Activated naive CD8-positive, alpha-beta T cell treated with anti-CD3 and anti-CD28 coated beads for 36 hours (primary cell): ENCODE data around the gene DNALI1. TPM values are rescaled to one million over a fixed set of nuclear protein-coding genes. Genes with fewer than 3 reads are reported as not detected.
"Not testable (repeated sequence)": the region's sequence is repeated elsewhere in the genome, so short reads cannot be mapped to it uniquely, and the experiment has no call there.

Source experiments
- DNase-seq: peaks from one replicate; pipeline ENCODE4 v3.0.0; 2021
- H3K27ac Mint-ChIP-seq: one replicate; pipeline ENCODE4 v1.8.0; 2022; ENCODE audit warnings: mild to moderate bottlenecking, moderate library complexity, mixed read lengths
- H3K27me3 Mint-ChIP-seq: one replicate; pipeline ENCODE4 v1.8.0; 2022; ENCODE audit warnings: mild to moderate bottlenecking, mixed read lengths
- H3K36me3 Mint-ChIP-seq: one replicate; pipeline ENCODE4 v1.8.0; 2021; ENCODE audit warnings: mild to moderate bottlenecking, mixed read lengths
- H3K4me1 Mint-ChIP-seq: one replicate; pipeline ENCODE4 v1.8.0; 2021; ENCODE audit warnings: mixed read lengths
- H3K4me3 Mint-ChIP-seq: one replicate; pipeline ENCODE4 v1.8.0; 2022; ENCODE audit warnings: mild to moderate bottlenecking, moderate library complexity, mixed read lengths
- H3K9me3 Mint-ChIP-seq: one replicate; pipeline ENCODE4 v1.8.0; 2022; ENCODE audit warnings: mixed read lengths
- total RNA-seq, 2 experiments: library from RNA; stranded (reverse); gene quantifications; one replicate each; pipeline ENCODE4 v1.2.3, GENCODE V29; 2021

DNALI1 gene
- total RNA-seq, 2 experiments from 2014 or later = not detected

GRCh38 chr1:37539154-37539553, 17.6 kb upstream of the DNALI1 start:
- not testable (repeated sequence) for H3K9me3 Mint-ChIP-seq, DNase-seq, H3K4me3 Mint-ChIP-seq, H3K27ac Mint-ChIP-seq, H3K27me3 Mint-ChIP-seq
- H3K4me1 Mint-ChIP-seq = peaks cover 20% of the 10 kb centered on the region
- H3K36me3 Mint-ChIP-seq = peaks cover 27% of the 10 kb centered on the region

DNA sequence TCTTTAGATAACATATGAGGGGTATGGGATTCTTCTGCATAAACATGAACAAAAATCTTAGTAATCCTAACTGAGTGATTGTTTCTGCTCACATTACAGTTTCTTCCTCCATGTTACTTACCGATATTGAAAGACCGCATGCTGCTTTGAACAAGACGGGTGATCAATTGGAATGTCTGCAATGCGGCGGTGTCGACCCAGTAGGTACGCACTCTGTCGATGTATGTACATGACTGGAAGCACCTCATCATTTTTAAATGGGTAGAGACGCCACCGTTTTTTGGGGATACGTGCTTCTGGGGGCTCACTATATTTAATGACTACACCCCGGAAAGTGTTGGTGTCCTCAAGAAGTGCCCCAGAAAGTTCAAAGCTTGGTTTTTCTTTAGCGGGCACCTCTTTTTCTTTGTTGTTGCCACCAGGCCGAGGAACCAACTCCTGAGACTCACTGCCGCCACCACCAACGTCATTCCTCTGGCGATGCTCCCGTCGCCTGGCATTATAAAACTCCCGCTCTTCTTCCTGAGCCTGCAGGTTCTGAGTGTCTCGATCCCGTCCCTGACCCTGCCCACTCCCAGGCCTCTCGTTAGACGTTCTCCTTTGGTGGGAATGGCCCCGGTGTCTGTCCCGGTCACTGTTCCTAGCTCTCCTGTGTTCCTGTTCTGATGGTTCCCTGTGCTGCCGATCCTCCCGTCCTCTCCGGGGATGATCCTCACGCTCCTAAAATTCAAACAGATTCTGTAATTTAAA, 16.5 kb upstream of the DNALI1 start:
- Mint-ChIP-seq H3K27ac (no peak overlapping the region), H3K4me1 (peaks cover 14% of the 10 kb centered on the region), H3K27me3 (no peaks in the 10 kb centered on the region), H3K9me3 (no peaks in the 10 kb centered on the region), H3K36me3 (peaks cover 31% of the 10 kb centered on the region), H3K4me3 (no peak overlapping the region)
- no peak for DNase-seq

DNA sequence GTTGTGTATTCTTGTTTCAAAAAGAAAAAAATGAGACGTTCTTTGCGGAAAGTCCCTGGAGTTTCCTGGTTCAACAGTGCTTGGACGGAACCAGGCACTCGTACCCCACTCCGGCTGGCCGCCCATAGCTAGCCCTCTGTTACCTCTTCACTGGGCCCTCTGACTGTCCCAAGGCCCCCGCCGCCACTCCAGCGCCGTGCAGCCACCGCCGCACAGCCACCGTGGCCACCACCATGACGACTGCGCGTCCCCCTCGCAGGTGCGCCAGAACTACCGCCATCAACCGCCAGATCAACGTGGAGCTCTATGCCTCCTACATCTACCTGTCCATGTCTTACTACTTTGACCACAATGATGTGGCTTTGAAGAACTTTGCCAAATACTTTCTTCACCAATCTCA, 12.2 kb upstream of the DNALI1 start:
- H3K36me3 Mint-ChIP-seq = peaks cover 27% of the 10 kb centered on the region
- H3K4me1 Mint-ChIP-seq = peaks cover 2% of the 10 kb centered on the region
- H3K4me3 Mint-ChIP-seq = no peak overlapping the region
- H3K9me3 Mint-ChIP-seq = no peaks in the 10 kb centered on the region
- H3K27ac Mint-ChIP-seq = no peak overlapping the region
- no peak for DNase-seq
- no peaks in the 10 kb centered on the region for H3K27me3 Mint-ChIP-seq

GRCh38 chr1:37545019-37545418, 11.7 kb upstream of the DNALI1 start:
- Mint-ChIP-seq H3K27ac (no peak overlapping the region), H3K4me1 (peaks cover 7% of the 10 kb centered on the region), H3K36me3 (peaks cover 31% of the 10 kb centered on the region), H3K9me3 (no peaks in the 10 kb centered on the region), H3K4me3 (no peak overlapping the region), H3K27me3 (no peaks in the 10 kb centered on the region)
- DNase-seq = no peak

DNA sequence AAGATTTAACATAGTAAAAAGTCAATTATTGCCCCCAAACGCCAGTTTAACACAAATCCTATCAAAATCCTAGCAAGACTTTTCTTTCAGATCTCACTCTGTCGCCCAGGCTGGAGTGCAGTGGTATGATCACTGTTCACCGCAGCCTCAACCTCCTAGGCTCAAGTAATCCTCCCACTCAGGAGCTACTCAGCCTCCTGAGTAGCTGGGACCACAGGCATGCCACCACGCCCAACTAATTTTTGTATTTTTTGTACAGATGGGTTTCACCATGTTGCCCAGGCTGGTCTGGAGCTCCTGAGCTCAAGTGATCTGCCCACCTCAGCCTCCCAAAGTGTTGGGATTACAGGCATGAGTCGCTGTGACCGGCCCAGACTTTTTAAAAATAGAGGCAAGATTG, 7.4 kb upstream of the DNALI1 start:
- no peak for DNase-seq
- Mint-ChIP-seq H3K4me3 (no peak overlapping the region), H3K36me3 (peaks cover 39% of the 10 kb centered on the region), H3K27ac (peak overlapping the region; percentile 54), H3K4me1 (peaks cover 24% of the 10 kb centered on the region), H3K27me3 (no peaks in the 10 kb centered on the region), H3K9me3 (no peaks in the 10 kb centered on the region)

DNA sequence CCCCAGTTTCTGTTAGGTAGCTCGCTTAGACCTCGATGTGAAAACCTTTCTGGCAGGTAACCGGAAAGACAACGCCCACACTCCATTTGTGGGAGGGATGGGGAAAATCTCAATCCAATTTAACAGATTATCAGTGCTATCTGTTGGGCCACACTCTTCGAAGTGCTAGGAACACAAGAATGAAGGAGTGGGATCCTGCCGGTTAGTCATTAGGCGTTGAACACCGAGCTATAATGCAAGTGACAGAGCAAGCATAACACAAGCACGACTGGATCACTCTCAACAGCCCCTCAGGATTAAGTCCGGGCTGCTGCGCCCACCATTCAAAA, 3.2 kb upstream of the DNALI1 start:
- Mint-ChIP-seq H3K36me3 (peaks cover 21% of the 10 kb centered on the region), H3K4me3 (peak overlapping the region; percentile 95), H3K27me3 (peaks cover 5% of the 10 kb centered on the region), H3K4me1 (peaks cover 27% of the 10 kb centered on the region), H3K9me3 (peaks cover 1% of the 10 kb centered on the region), H3K27ac (peak overlapping the region; percentile 89)
- DNase-seq = no peak

GRCh38 chr1:37553927-37554808, 2.6 kb upstream of the DNALI1 start, which contains the start of gene SNIP1:
Gene SNIP1 (minus strand): TSS chr1:37554293. CDS start chr1:37554229, 64 bp downstream.
- Mint-ChIP-seq H3K27ac (peak within 1 kb of the TSS; percentile 89), H3K36me3 (peaks cover 18% of the 10 kb centered on the region), H3K9me3 (peaks cover 1% of the 10 kb centered on the region), H3K4me1 (peaks cover 27% of the 10 kb centered on the region), H3K27me3 (peaks cover 5% of the 10 kb centered on the region), H3K4me3 (peak within 1 kb of the TSS; percentile 95)
- DNase-seq = peak; percentile 88

GRCh38 chr1:37557402-37557801, 662 bp downstream of the DNALI1 start:
- peaks cover 9% of the 10 kb centered on the region for H3K36me3 Mint-ChIP-seq
- no peak overlapping the region for H3K27ac Mint-ChIP-seq
- H3K4me1 Mint-ChIP-seq = peaks cover 12% of the 10 kb centered on the region
- H3K27me3 Mint-ChIP-seq = peaks cover 5% of the 10 kb centered on the region
- H3K9me3 Mint-ChIP-seq = peaks cover 1% of the 10 kb centered on the region
- DNase-seq = no peak
- no peak overlapping the region for H3K4me3 Mint-ChIP-seq

GRCh38 chr1:37558411-37558810, 1.7 kb downstream of the DNALI1 start:
- Mint-ChIP-seq H3K27me3 (peaks cover 5% of the 10 kb centered on the region), H3K9me3 (peaks cover 1% of the 10 kb centered on the region), H3K27ac (no peak overlapping the region), H3K4me1 (peaks cover 2% of the 10 kb centered on the region), H3K4me3 (no peak overlapping the region), H3K36me3 (peaks cover 2% of the 10 kb centered on the region)
- DNase-seq = no peak

GRCh38 chr1:37559080-37559479, 2.3 kb downstream of the DNALI1 start:
- no peak for DNase-seq
- peaks cover 5% of the 10 kb centered on the region for H3K27me3 Mint-ChIP-seq
- H3K9me3 Mint-ChIP-seq = peaks cover 1% of the 10 kb centered on the region
- no peak overlapping the region for H3K27ac Mint-ChIP-seq
- H3K36me3 Mint-ChIP-seq = peaks cover 2% of the 10 kb centered on the region
- H3K4me1 Mint-ChIP-seq = peaks cover 2% of the 10 kb centered on the region
- H3K4me3 Mint-ChIP-seq = no peak overlapping the region

- H3K4me1 Mint-ChIP-seq, H3K27me3 Mint-ChIP-seq, DNase-seq, H3K36me3 Mint-ChIP-seq, H3K27ac Mint-ChIP-seq, H3K9me3 Mint-ChIP-seq, H3K4me3 Mint-ChIP-seq: not testable (repeated sequence)
Measured at GRCh38 chr1:37559957-37560379, 3.2 kb downstream of the DNALI1 start.

- DNase-seq = no peak
- no peak overlapping the region for H3K27ac Mint-ChIP-seq
- H3K9me3 Mint-ChIP-seq = no peaks in the 10 kb centered on the region
- H3K36me3 Mint-ChIP-seq = peaks cover 2% of the 10 kb centered on the region
- H3K4me1 Mint-ChIP-seq = peaks cover 2% of the 10 kb centered on the region
- H3K4me3 Mint-ChIP-seq = no peak overlapping the region
- H3K27me3 Mint-ChIP-seq = peaks cover 5% of the 10 kb centered on the region
Measured at GRCh38 chr1:37560401-37561132, 3.8 kb downstream of the DNALI1 start.

- no peak overlapping the region for H3K4me3 Mint-ChIP-seq
- H3K27me3 Mint-ChIP-seq = peaks cover 4% of the 10 kb centered on the region
- H3K4me1 Mint-ChIP-seq = peaks cover 2% of the 10 kb centered on the region
- peaks cover 5% of the 10 kb centered on the region for H3K36me3 Mint-ChIP-seq
- no peaks in the 10 kb centered on the region for H3K9me3 Mint-ChIP-seq
- H3K27ac Mint-ChIP-seq = no peak overlapping the region
- peak; percentile 38 for DNase-seq
Measured at GRCh38 chr1:37561133-37562132, 4.7 kb downstream of the DNALI1 start.

GRCh38 chr1:37562984-37563383, 6.2 kb downstream of the DNALI1 start:
- Mint-ChIP-seq H3K27me3 (no peaks in the 10 kb centered on the region), H3K4me3 (no peak overlapping the region), H3K9me3 (no peaks in the 10 kb centered on the region), H3K36me3 (peaks cover 14% of the 10 kb centered on the region), H3K4me1 (no peaks in the 10 kb centered on the region), H3K27ac (peak overlapping the region; percentile 36)
- no peak for DNase-seq
